Small intestine (tissue), 7 donors: Measurements from ENCODE around the gene WNK2. TPM values are rescaled to one million over a fixed set of nuclear protein-coding genes. Genes with fewer than 3 reads are reported as not detected.

Experiments
- DNase-seq, 2 donors: peaks; one replicate each; pipeline versions ENCODE4 v3.0.0 to v3.0.0-alpha.2; 2013
- FAIRE-seq: peaks from 2 replicates; lab custom pipeline; 2012; peaks lifted over from hg19 to GRCh38; lab: Jason Lieb, UNC
- H3K27ac ChIP-seq, 3 donors: one replicate each; pipeline ENCODE4 v1.5.1; 2013; ENCODE audit warnings: low read length in 2 of 3, mild to moderate bottlenecking in 2 of 3, control low read depth in 1 of 3, inconsistent platforms in 1 of 3, low read depth in 1 of 3, moderate library complexity in 1 of 3
- H3K27me3 ChIP-seq, 3 donors: one replicate each; pipeline ENCODE4 v1.6.1; 2013; ENCODE audit warnings: low read length in 3 of 3, inconsistent platforms in 1 of 3; ENCODE audit not compliant: control insufficient read depth in 3 of 3, insufficient read depth in 3 of 3
- H3K36me3 ChIP-seq, 3 donors: one replicate each; pipeline ENCODE4 v1.6.1; 2013; ENCODE audit warnings: low read length in 3 of 3, inconsistent platforms in 1 of 3, low read depth in 1 of 3, mild to moderate bottlenecking in 1 of 3, moderate library complexity in 1 of 3; ENCODE audit not compliant: control insufficient read depth in 3 of 3, insufficient read depth in 2 of 3
- H3K4me1 ChIP-seq, 3 donors: one replicate each; pipeline ENCODE4 v1.6.1; 2013; ENCODE audit warnings: low read length in 2 of 3, inconsistent platforms in 1 of 3, low read depth in 1 of 3, mild to moderate bottlenecking in 1 of 3, moderate library complexity in 1 of 3; ENCODE audit not compliant: control insufficient read depth in 3 of 3, insufficient read depth in 2 of 3
- H3K4me3 ChIP-seq, 3 donors: one replicate each; pipeline ENCODE4 v1.5.1; 2013; ENCODE audit warnings: low read length in 3 of 3, control low read depth in 1 of 3, inconsistent platforms in 1 of 3, low read depth in 1 of 3, mild to moderate bottlenecking in 1 of 3, moderate library complexity in 1 of 3
- H3K9me3 ChIP-seq, 2 donors: one replicate each; pipeline ENCODE4 v1.6.1; 2013; ENCODE audit warnings: low read depth in 1 of 2, low read length in 1 of 2; ENCODE audit not compliant: control insufficient read depth in 2 of 2, insufficient read depth in 1 of 2
- WGBS, 3 donors: extraction: QIAGEN DNeasy Blood & Tissue Kit; methylation state at CpG; one replicate each; pipeline ENCODE4 v1.1.7; 2013; 5-methylcytosine and 5-hydroxymethylcytosine counted together
- polyA plus RNA-seq, 4 donors: library from polyadenylated mRNA; stranded (reverse) in 3 of 4; unstranded in 1 of 4; fragments of 200-250 nt in 3 of 4; fragments of 120-200 nt in 1 of 4; gene quantifications; one replicate each; pipeline versions ENCODE4 v1.2.1 to v1.2.3, GENCODE V29; 2013
- donor health status: healthy with polysubstance abuse.
- donor health status: control.
- donor health status: control.
- donor health status: Bipolar disorder and iron deficiency.
- donor health status: healthy.

WNK2 gene
- polyA plus RNA-seq, 4 donors, result 13.8 to 101 (median 33.8) TPM

DNA sequence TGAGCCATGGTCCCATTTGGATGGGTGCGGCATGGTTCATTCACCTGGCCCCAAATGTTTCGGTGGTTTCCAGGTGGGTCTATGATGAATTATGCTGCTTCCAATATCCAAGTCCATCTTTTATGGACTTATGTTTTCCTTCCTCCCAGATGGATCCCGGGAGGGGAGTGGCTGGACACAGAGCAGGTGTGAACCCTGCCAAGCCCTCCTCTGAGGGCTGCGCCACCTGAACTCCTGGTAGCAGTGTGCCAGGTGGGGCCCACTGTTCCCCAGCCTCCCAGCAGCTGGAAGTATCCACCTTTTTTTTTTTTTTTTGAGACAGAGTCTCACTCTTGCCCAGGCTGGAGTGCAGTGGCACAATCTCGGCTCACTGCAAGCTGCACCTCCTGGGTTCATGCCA is 42.9 kb downstream of the WNK2 start:
- peaks cover 0 to 59% (median 15%) of the 10 kb centered on the region in 3 donors for H3K4me1 ChIP-seq
- peak; percentile 77 to 92 for DNase-seq
- H3K27ac ChIP-seq, result peak overlapping the region in 2 of 3 donors; percentile 2 to 9

DNA sequence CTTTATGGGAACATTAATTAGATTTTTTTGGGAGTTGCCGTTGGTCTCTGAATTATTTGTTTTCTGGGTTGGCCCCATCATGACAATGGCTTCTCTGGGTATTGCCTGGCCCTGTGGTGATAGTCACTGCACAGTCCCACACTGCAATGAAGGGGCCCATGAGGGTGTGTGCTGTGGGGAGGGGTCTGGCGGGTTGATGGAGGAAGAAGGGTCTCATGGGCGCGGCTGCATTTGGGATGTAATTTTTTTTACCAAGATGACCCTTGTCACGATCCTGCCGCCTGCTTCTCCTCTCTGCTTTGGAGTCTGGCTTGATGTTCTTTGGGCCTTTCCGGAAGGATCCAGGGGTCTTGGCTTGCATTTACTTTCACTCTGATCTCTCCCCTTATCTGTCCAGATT is 44.1 kb downstream of the WNK2 start:
- FAIRE-seq (no peak), DNase-seq (no peak)
- Histone ChIP-seq H3K27ac (peak overlapping the region in 1 of 3 donors; percentile 41), H3K4me3 (no peak overlapping the region), H3K4me1 (peaks cover 0 to 61% (median 15%) of the 10 kb centered on the region in 3 donors), H3K27me3 (peaks cover 0 to 3% (median 0%) of the 10 kb centered on the region in 3 donors), H3K36me3 (peaks cover 0 to 48% (median 0%) of the 10 kb centered on the region in 3 donors), H3K9me3 (no peaks in the 10 kb centered on the region)
- 68 to 80% (median 76%) methylated on average over 7 of the region's 7 CpGs for WGBS, 3 donors

More for the DNA sequence above, 42.9 kb downstream of the WNK2 start:
- WGBS, 3 donors, result 13 to 72% (median 42%) methylated on average over 4 to 5 of the region's 5 CpGs
- Histone ChIP-seq H3K27me3 (peaks cover 0 to under 1% (median 0%) of the 10 kb centered on the region in 3 donors), H3K9me3 (no peaks in the 10 kb centered on the region), H3K36me3 (peaks cover 0 to 45% (median 0%) of the 10 kb centered on the region in 3 donors), H3K4me3 (no peak overlapping the region)
- no peak for FAIRE-seq

DNA sequence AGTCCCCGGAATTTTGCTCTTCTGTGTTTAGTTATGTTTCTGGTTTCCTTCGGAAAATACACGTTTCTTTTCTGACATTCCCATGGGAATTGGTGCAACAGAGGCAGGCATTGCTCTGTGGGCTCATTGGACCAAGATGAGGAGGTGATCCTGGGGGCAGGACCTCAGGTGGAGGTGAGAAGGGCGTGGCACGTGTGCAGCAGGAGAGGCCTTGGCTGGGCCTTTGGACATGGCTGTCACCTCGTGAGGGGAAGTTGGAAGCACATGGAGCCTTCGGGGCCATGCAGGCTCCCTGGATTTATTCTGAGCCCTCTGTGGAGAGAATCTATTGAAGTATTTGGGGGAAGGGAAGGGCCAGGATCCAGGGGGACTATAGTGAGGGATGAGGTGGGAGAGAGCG is 44.5 kb downstream of the WNK2 start:
- 68 to 73% (median 68%) methylated on average over 8 of the region's 8 CpGs for WGBS, 3 donors
- DNase-seq, result peak in 1 of 2 donors; percentile 35

DNA sequence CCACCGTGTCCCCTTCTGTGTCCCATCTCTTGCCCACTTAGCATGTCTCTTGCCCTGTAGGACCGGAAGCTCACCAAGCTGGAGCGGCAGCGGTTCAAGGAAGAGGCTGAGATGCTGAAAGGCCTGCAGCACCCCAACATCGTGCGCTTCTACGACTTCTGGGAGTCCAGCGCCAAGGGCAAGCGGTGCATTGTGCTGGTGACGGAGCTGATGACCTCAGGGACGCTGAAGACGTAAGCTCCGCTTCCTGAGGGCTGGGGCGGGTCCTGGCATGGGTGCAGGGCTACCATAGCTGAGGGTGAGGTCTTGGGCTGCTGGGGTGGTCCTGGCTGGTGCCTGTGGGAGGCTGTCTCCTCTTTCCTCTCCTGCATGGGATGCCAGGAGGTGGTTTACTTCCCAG is 45.7 kb downstream of the WNK2 start:
- Histone ChIP-seq H3K4me3 (no peak overlapping the region), H3K4me1 (peaks cover 0 to 47% (median 9%) of the 10 kb centered on the region in 3 donors), H3K27me3 (peaks cover 0 to 3% (median 0%) of the 10 kb centered on the region in 3 donors), H3K27ac (no peak overlapping the region), H3K36me3 (peaks cover 0 to 54% (median 0%) of the 10 kb centered on the region in 3 donors), H3K9me3 (no peaks in the 10 kb centered on the region)
- DNase-seq, result no peak
- 85 to 92% (median 87%) methylated on average over 14 of the region's 14 CpGs for WGBS, 3 donors
- FAIRE-seq, result no peak

More for the DNA sequence above, 44.5 kb downstream of the WNK2 start:
- Histone ChIP-seq H3K36me3 (peaks cover 0 to 48% (median 0%) of the 10 kb centered on the region in 3 donors), H3K27ac (no peak overlapping the region), H3K4me3 (no peak overlapping the region), H3K27me3 (peaks cover 0 to 3% (median 0%) of the 10 kb centered on the region in 3 donors), H3K9me3 (no peaks in the 10 kb centered on the region), H3K4me1 (peaks cover 0 to 57% (median 15%) of the 10 kb centered on the region in 3 donors)
- no peak for FAIRE-seq

DNA sequence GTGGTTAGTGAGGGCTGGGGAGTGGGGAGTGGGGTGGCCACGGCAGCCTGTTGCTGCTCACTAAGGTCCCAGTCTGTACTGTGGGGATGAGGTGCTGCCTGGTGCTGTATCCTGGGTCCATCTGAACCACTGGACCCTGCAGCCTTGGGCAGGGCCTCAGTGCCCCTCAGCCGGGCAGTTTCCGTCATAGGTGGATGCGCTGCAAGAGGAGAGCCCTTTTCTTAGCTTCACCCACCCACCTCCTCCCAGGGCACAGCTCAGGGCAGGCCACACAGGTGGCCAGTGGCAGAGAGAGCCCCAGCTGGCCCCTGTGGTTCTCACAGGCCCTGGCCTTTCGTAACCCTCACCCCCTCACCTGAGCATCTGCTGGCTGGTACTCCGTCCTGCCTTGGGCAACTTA is 46.2 kb downstream of the WNK2 start:
- 81 to 91% (median 86%) methylated on average over 3 to 6 of the region's 6 CpGs for WGBS, 3 donors
- Histone ChIP-seq H3K4me1 (peaks cover 0 to 47% (median 9%) of the 10 kb centered on the region in 3 donors), H3K9me3 (no peaks in the 10 kb centered on the region), H3K4me3 (no peak overlapping the region), H3K36me3 (peaks cover 0 to 60% (median 0%) of the 10 kb centered on the region in 3 donors), H3K27ac (peak overlapping the region in 2 of 3 donors; percentile 90 to 92), H3K27me3 (peaks cover 0 to 3% (median 0%) of the 10 kb centered on the region in 3 donors)
- FAIRE-seq (no peak), DNase-seq (no peak)

DNA sequence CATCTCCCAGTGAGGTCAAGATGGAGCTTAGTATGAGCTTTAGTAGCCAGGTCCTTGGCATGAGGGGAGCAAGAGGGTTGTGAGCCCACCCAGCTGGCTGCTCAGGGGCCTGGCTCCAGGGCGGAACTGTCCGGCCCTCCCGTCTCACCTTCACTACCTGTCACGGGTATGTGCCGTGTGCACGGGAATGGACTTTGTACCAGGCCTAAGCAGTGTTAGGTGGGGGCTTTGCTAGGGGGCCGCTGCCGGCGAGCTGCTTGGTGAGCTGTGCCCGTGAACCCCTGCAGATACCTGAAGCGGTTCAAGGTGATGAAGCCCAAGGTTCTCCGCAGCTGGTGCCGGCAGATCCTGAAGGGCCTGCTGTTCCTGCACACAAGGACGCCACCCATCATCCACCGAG is 46.7 kb downstream of the WNK2 start:
- Histone ChIP-seq H3K36me3 (peaks cover 0 to 64% (median 0%) of the 10 kb centered on the region in 3 donors), H3K27me3 (peaks cover 0 to 3% (median 0%) of the 10 kb centered on the region in 3 donors), H3K4me1 (peaks cover 0 to 47% (median 9%) of the 10 kb centered on the region in 3 donors), H3K9me3 (no peaks in the 10 kb centered on the region), H3K27ac (peak overlapping the region in 2 of 3 donors; percentile 90 to 92), H3K4me3 (peak overlapping the region in 1 of 3 donors; percentile 12)
- DNase-seq, result peak; percentile 74 to 88
- no peak for FAIRE-seq
- 26 to 71% (median 45%) methylated on average over 15 of the region's 15 CpGs for WGBS, 3 donors

DNA sequence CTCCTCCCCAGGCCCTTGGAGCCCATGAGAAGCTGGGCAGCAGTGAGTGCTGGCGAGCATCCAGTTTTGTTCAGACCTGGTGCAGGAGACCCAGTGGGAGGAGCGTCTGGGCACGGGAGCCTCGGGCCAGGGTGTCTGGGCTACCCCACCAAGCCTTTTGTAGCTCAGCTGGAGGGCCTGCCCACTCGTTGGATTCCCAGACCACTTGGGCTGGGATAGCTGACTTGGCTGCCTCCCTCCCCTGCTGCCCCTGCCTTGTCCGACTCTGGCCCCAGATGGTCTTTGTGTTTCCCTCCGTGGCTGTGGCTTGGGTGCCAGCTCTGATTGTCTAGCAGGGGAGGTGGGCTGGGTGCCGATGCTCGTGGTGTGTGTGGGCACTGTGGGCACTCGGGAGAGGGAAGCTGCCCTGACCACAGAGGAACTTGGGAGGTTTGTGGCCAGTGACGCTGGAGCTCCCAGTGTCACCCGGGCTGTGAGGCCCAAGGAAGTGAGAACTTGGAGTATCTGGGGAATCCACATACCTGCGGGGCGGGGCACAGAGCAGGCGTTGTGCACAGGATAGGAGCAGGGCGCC is 47.3 kb downstream of the WNK2 start:
- FAIRE-seq (no peak), DNase-seq (peak; percentile 79)
- Histone ChIP-seq H3K9me3 (no peaks in the 10 kb centered on the region), H3K4me1 (peaks cover 0 to 49% (median 9%) of the 10 kb centered on the region in 3 donors), H3K4me3 (peak overlapping the region in 1 of 3 donors; percentile 12), H3K27me3 (peaks cover 0 to 3% (median 0%) of the 10 kb centered on the region in 3 donors), H3K36me3 (peaks cover 0 to 68% (median 0%) of the 10 kb centered on the region in 3 donors), H3K27ac (peak overlapping the region; percentile 28 to 92 (median 90))
- WGBS, 3 donors, result 12 to 36% (median 19%) methylated on average over 16 of the region's 16 CpGs

DNA sequence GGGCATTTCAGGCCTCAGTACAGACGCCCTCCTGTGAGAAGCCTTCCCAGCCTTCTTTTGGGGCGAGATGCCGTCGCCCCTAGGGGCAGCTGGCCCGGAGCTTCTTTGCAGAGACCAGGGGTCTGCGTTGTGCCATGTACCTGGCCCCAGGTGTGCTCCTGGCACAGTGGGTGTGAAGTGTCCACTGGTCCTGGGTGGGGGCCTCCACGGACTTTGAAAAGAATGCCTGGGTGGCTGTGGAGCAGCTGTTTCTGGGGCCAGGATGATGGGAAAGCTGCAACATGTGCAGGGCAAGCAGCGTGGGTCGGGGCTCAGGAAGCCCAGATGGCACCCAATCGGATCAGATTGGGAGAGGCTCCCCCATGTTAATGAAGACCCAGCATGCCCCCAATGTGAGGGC is 47.8 kb downstream of the WNK2 start:
- Histone ChIP-seq H3K4me3 (peak overlapping the region in 1 of 3 donors; percentile 12), H3K9me3 (no peaks in the 10 kb centered on the region), H3K27me3 (peaks cover 0 to 3% (median 0%) of the 10 kb centered on the region in 3 donors), H3K4me1 (peaks cover 0 to 46% (median 9%) of the 10 kb centered on the region in 3 donors), H3K36me3 (peaks cover 0 to 73% (median 0%) of the 10 kb centered on the region in 3 donors), H3K27ac (peak overlapping the region; percentile 10 to 92 (median 41))
- WGBS, 3 donors, result 47 to 75% (median 48%) methylated on average over 10 of the region's 10 CpGs
- no peak for FAIRE-seq
- no peak for DNase-seq
